ENCODE measurements around the gene NCOA3.
"Not testable (repeated sequence)": the region's sequence is repeated elsewhere in the genome, so short reads cannot be mapped to it uniquely, and the experiment has no call there.

Gene NCOA3

GRCh38 chr20:47475419-47476044 is 26.2 kb upstream of the NCOA3 start:
- DNase-seq = no peak

DNA sequence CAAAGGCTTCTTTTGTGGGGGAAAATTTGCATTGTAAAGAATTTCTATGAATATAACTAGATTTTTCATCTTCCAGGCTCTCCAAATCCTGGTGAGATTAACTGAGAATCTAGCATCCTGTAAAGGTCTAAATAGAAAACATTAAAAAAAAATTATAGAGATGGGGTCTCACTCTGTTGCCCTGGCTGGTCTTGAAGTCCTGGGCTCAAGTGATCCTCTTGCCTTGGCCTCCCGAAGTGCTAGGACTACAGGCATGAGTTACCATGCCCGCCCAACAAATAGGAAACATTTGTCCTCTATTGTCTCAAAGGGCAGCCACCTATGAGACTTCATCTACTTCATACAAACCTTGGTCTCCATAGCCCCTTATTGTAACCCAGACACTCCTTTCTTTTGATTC is 25.2 kb upstream of the NCOA3 start:
- no peak for DNase-seq

DNA sequence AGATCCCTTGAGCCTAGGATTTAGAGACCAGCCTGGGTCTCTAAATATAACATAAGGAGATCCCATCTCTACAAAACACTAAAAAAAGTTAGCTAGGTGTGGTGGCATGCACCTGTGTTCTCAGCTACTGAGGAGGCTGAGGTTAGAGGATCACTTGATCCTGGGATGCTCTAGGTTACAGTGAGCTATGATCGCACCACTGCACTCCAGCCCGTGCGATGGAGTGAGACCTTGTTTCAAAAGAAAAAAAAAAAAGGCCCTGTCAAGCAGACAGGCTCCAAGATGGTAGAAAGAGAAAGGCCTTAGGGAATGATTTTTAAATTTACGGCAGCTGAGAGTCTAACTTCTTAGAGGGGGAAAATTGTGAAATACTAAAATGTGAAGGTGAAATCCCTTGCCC is 22.6 kb upstream of the NCOA3 start:
- no peak for DNase-seq

- no peak for DNase-seq
Observed at GRCh38 chr20:47479506-47479905, 22.2 kb upstream of the NCOA3 start.

DNA sequence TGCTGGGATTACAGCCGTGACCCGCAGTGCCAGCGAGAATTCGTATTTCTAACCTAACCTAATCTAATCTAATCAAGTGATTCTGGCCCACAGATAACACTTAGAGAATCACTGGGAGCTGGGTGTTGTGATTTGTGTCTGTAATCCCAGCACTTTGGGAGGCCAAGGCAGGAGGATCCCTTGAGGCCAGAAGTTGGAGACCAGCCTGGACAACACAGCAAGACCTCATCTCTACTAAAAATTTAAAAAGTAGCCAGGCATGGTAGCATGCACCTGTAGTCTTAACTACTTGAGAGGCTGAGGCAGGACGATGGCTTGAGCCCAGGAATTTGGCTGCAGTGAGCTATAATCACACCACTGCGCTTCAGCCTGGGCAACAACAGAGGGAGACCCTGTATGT is 21.4 kb upstream of the NCOA3 start:
- DNase-seq = no peak

- DNase-seq = no peak
Observed at GRCh38 chr20:47480705-47481104, 21.0 kb upstream of the NCOA3 start.

DNA sequence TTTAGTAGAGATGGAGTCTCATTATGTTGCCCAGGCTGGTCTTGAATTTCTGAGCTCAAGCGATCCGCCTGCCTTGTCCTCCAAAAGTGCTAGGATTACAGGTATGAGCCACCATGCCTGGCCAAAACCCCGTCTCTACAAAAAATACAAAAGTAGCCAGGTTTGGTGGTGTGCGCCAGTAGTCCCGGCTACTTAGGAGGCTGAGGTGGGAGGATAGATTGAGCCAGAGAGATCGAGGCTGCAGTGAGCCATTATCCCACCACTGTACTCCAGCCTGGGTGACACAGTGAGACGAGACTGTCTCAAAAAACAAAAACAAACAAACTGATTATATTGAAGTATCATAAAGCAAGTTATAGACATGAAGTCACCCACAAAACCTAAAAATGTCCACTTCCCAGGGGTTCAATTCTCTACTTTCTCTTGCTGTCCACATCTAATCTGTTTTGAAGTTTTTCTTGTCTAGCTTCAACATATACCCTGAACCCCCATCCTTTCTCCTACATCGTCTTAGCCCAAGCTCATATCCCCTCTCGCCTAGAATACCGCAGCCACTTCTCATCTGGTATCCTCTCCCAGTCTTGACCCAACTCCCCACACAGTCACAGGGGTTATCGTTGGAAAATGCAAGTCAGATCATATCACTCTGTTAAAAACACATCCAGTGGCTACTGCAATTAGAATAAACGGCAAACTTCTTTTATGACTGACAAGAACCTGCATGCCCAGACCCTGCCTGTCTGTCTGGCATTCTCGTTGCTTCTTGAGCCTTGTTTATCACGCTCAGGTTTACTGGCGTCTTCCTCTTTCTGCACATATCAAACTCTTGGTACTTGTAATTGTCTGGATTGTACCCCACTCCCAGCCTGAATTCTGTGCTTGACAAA is 20.1 kb upstream of the NCOA3 start:
- DNase-seq = no peak

- DNase-seq = no peak
Observed at GRCh38 chr20:47482705-47483104, 19.0 kb upstream of the NCOA3 start.

GRCh38 chr20:47484303-47484702 is 17.4 kb upstream of the NCOA3 start:
- DNase-seq = no peak

GRCh38 chr20:47487175-47487917 is 14.3 kb upstream of the NCOA3 start:
- DNase-seq = peak; percentile 77

- DNase-seq = peak; percentile 60
Observed at GRCh38 chr20:47489448-47489872, 12.2 kb upstream of the NCOA3 start.

- DNase-seq = peak; percentile 31
Observed at GRCh38 chr20:47490795-47491194, 10.9 kb upstream of the NCOA3 start.

DNA sequence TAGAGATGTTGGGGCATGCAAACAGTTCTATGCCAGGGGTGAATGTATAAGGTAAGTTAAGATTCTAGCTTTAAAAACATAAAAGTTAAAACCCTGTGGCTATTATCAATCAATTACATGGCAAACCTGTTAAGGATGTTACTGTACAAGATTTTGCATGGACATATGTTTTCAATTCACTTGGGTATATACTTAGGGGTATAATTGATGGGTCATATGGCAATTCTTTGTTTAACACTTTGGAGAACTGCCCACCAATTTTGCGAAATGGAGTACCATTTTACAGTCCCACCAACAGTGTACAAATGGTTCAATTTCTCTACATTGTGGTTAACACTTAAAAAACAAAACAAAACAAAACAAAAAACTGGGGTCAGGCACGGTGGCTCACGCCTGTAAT is 9.4 kb upstream of the NCOA3 start:
- DNase-seq = no peak

GRCh38 chr20:47493175-47493962 is 8.3 kb upstream of the NCOA3 start:
- DNase-seq = peak; percentile 83

- DNase-seq = no peak
Observed at GRCh38 chr20:47493963-47494293, 7.8 kb upstream of the NCOA3 start.

- not testable (repeated sequence) for DNase-seq
Observed at GRCh38 chr20:47494606-47495005, 7.1 kb upstream of the NCOA3 start.

- no peak for DNase-seq
Observed at GRCh38 chr20:47496118-47496517, 5.6 kb upstream of the NCOA3 start.

- DNase-seq = no peak
Observed at GRCh38 chr20:47498606-47499005, 3.1 kb upstream of the NCOA3 start.

DNA sequence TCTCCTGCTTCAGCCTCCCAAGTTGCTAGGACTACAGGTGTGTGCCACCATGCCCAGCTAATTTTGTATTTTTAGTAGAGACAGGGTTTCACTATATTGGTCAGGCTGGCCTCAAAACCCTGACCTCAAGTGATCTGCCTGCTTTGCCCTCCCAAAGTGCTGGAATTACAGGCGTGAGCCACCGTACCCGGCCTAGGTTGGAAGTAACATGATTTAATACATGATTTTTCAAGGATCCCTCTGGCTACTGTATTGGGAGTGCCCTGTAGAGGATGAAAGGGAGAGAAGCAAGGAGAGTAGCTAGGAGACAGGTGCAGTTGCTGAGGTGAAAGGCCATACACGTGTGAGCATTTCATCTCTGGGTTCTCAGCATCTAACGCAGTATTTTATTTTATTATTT is 2.6 kb upstream of the NCOA3 start:
- no peak for DNase-seq

- DNase-seq = not testable (repeated sequence)
Observed at GRCh38 chr20:47500082-47500481, 1.6 kb upstream of the NCOA3 start.

DNA sequence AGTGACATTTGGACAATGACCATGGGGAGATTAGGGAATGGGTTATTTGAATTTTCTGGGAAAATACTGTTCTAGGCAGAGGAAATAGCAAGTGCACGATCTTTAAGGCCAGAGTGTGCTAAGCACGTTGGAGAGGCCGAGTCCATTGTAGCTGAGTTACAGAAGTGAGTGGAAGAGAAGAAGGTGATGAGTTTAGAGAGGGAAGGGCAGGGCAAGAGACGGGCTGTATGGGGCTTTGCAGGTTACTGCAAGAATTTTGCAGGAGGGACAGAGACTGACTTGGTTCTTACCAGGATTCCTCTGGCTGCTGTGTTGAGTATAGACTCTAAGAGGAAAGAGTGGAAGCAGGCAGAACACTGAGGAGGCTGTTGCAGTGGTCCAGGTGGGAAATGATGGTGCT is 1.1 kb upstream of the NCOA3 start:
- DNase-seq = peak; percentile 19

DNA sequence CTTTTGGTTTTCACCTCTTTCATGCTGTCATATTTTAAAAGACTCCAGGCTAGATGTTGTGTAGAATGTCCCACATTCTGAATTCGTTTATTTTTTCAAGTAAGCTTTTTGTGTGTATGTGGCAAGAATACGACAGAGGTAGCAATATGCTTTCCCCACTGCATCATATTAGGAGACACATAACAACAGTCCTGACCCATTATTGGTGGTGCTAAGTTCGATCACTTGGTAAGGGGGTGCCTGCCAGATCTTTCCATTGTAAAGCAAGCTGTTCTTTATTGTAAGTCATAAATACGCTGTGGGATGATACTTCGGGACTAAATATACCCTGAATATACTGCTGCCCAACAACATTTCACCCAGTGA is 588 bp upstream of the NCOA3 start:
- no peak for DNase-seq

All from hematopoietic multipotent progenitor cell treated with erythropoietin and hydrocortisone succinate and interleukin-3 and kit ligand, for 6 days (in vitro differentiated cells).